Activated T-cell treated with anti-CD3 and anti-CD28 coated beads, Interleukin-2, amount 50 U/mL, for 4 hours (primary cell): ENCODE data around the gene OBI1. TPM values are rescaled to one million over a fixed set of nuclear protein-coding genes. Genes with fewer than 3 reads are reported as not detected.
A peak's percentile ranks its signal among the peaks of the same experiment; 100 is the strongest.

Experiments used
- ATAC-seq, 2 donors: fragments of 200-7000 bp; cut with Tn5 transposase; one replicate each; pipeline ENCODE4 v1.10.0; 2021
- DNase-seq: peaks from one replicate; pipeline ENCODE4 v3.0.0-alpha.2; 2020
- H3K27me3 Mint-ChIP-seq: one replicate; pipeline ENCODE4 v1.8.0; 2021; ENCODE audit warnings: low read depth, mixed read lengths
- H3K36me3 Mint-ChIP-seq: one replicate; pipeline ENCODE4 v1.8.0; 2022; ENCODE audit warnings: mixed read lengths; ENCODE audit not compliant: insufficient read depth
- H3K4me1 Mint-ChIP-seq: one replicate; pipeline ENCODE4 v1.8.0; 2021; ENCODE audit warnings: low read depth, mixed read lengths
- H3K4me3 Mint-ChIP-seq: one replicate; pipeline ENCODE4 v1.8.0; 2021; ENCODE audit warnings: mild to moderate bottlenecking, moderate library complexity, mixed read lengths
- H3K9me3 Mint-ChIP-seq: one replicate; pipeline ENCODE4 v1.8.0; 2021; ENCODE audit warnings: mixed read lengths
- total RNA-seq, 3 donors: library from RNA; stranded (reverse); gene quantifications; one replicate each; pipeline ENCODE4 v1.2.1, GENCODE V29; 2021

Gene OBI1, protein sequence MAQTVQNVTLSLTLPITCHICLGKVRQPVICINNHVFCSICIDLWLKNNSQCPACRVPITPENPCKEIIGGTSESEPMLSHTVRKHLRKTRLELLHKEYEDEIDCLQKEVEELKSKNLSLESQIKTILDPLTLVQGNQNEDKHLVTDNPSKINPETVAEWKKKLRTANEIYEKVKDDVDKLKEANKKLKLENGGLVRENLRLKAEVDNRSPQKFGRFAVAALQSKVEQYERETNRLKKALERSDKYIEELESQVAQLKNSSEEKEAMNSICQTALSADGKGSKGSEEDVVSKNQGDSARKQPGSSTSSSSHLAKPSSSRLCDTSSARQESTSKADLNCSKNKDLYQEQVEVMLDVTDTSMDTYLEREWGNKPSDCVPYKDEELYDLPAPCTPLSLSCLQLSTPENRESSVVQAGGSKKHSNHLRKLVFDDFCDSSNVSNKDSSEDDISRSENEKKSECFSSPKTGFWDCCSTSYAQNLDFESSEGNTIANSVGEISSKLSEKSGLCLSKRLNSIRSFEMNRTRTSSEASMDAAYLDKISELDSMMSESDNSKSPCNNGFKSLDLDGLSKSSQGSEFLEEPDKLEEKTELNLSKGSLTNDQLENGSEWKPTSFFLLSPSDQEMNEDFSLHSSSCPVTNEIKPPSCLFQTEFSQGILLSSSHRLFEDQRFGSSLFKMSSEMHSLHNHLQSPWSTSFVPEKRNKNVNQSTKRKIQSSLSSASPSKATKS
- 10 to 100 TPM; 15.3 to 17.1 (median 15.6) TPM for total RNA-seq

GRCh38 chr13:78658630-78659449, at the start of gene OBI1:
Gene OBI1 (minus strand): TSS chr13:78659155. CDS start chr13:78659120, 35 bp downstream.
- peak; percentile 85 for DNase-seq
- Mint-ChIP-seq H3K9me3 (no peaks in the 10 kb centered on the region), H3K4me3 (peak within 1 kb of the TSS; percentile 95), H3K36me3 (peaks cover 11% of the 10 kb centered on the region), H3K4me1 (peaks cover 33% of the 10 kb centered on the region), H3K27me3 (no peaks in the 10 kb centered on the region)
- ATAC-seq = peak; percentile 93

DNA sequence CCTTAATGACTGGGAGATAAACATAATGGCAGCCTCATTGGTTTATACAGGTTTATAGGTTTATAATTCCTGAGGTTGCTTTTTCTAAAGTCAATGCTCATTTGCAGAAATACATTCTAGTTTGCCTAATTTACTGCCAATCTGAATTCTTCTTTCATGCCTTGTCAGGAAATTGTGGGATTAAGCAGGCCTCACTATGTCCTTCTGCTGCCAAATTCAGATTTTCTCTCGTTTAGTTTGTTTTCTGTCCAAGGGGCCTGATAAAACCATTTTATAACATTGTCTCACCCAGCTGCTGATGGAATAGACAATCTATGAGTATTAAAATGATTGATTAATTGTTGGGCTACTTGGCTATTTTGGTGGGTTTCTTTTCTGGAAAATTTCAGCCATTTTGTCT, 42.4 kb upstream of the OBI1 start:
- H3K27me3 Mint-ChIP-seq = peaks cover 13% of the 10 kb centered on the region
- peaks cover 5% of the 10 kb centered on the region for H3K9me3 Mint-ChIP-seq
- no peaks in the 10 kb centered on the region for H3K4me1 Mint-ChIP-seq
- H3K36me3 Mint-ChIP-seq = no peaks in the 10 kb centered on the region
- no peak overlapping the region for H3K4me3 Mint-ChIP-seq
- DNase-seq = no peak
- no peak for ATAC-seq

DNA sequence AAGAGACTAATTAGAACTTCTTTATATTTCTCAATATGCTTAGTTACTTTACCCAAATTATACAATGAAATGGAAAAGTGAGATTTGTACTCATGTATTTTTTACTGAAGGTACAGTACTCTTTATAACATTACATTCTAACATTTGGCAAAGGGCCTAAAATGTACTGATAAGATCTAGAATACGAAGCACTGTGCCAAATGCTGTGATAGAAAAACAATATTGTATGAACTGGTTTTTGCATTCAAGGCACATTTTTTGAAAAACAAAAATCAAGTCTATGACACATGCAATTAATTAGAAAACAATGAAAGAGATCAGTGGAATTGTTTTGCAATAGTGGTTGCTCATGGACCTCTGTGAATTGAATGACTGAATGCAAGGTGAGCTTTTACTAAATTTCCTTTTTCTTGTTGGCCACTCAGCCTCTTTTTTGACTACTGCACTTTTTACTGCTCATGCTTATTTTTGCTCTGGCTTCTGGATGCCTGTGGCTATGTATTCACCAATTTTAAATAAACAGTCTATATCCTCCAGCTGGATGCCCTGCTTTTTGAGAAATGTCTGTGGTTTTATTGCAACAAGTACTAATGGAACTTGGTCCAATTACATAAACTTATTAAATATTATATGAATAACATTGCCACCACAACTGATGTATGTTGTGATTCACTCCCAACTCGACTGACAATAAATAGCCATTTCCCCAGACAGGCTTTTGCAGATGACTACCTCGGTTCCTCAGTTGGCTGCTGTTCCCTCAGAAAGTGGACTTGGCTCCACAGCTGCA, 41.4 kb upstream of the OBI1 start:
- no peaks in the 10 kb centered on the region for H3K36me3 Mint-ChIP-seq
- H3K4me1 Mint-ChIP-seq = no peaks in the 10 kb centered on the region
- DNase-seq (no peak), ATAC-seq (no peak)
- H3K27me3 Mint-ChIP-seq = peaks cover 15% of the 10 kb centered on the region
- peaks cover 5% of the 10 kb centered on the region for H3K9me3 Mint-ChIP-seq
- no peak overlapping the region for H3K4me3 Mint-ChIP-seq

DNA sequence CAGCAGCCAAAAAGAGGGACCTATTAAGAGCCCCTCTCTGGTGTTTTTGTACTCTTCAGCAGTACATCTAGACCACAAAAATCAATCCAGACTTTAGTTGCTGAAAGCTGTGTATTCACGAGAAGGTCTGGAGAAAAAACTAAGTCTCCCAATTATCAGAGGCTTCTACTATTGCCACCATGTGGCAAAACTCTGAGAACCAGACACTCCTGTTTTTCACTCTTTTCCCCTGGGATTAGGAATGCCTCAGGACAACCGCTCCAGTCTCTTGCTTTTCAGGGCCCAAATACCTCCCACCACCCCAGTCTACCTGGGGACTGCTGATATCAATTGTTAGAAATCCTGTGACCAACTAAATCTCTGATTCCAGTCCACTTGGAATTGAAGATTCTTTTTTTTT, 30.1 kb upstream of the OBI1 start:
- ATAC-seq = no peak
- H3K4me3 Mint-ChIP-seq = no peak overlapping the region
- no peak for DNase-seq
- no peaks in the 10 kb centered on the region for H3K36me3 Mint-ChIP-seq
- no peaks in the 10 kb centered on the region for H3K9me3 Mint-ChIP-seq
- peaks cover 8% of the 10 kb centered on the region for H3K27me3 Mint-ChIP-seq
- no peaks in the 10 kb centered on the region for H3K4me1 Mint-ChIP-seq

DNA sequence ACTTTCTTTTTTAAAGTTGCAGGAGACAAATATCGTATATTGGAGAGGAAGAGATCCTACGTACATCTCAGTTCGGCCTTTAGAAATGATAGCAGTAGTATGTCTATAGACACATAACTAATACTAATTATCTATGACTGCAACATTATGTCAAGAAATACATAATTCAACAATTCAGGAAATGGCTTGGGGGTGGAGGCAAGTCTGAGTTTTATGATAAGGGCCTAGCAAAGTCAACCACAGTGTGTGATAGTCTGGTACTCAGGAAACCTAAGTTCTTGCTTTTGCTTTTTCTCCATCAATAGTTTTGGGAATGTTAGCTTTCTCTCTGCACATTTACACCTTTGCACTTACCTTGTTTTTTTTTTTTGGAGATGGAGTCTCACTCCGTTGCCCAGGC, 27.5 kb upstream of the OBI1 start:
- ATAC-seq (no peak), DNase-seq (no peak)
- H3K4me3 Mint-ChIP-seq = no peak overlapping the region

DNA sequence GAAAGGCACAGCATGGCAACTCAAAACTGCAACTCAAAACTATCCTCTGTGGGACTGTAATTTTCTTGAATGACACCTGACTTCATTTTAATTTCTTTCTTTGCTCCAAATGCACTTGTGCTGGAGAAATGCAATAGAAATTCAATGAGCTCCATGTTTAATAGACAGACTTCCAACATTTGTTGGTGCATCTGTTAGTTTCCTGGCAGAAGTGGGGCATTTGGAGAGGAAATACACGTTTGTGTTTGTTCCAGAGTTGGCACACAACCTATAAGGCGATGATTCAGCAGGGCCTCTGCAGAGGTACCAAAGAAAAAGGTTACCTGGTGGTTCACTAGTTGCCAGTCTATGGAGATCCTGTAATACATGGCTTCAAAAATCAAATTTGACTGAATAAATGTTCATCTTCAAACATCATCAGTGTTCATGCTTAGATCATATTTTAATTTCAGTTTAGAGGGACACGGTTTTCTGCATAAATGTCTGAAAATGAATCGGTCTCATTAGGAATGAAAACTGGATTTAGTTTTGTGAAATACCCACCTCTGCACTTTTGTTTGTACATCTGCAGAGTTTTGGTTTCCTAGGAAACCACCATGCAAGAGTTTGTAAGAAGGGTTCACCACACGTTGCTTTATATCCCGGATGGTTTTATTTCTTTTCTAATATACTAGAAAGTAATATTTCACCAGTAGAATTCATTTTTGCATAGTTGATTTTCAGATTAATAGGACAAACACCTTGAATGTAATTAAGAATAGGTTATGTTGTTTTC, 21.8 kb upstream of the OBI1 start:
- Mint-ChIP-seq H3K4me1 (no peaks in the 10 kb centered on the region), H3K9me3 (no peaks in the 10 kb centered on the region), H3K27me3 (peaks cover 18% of the 10 kb centered on the region), H3K4me3 (no peak overlapping the region), H3K36me3 (no peaks in the 10 kb centered on the region)
- no peak for ATAC-seq
- DNase-seq = no peak

More for the DNA sequence above, 27.5 kb upstream of the OBI1 start:
- Mint-ChIP-seq H3K4me1 (no peaks in the 10 kb centered on the region), H3K27me3 (peaks cover 21% of the 10 kb centered on the region), H3K36me3 (no peaks in the 10 kb centered on the region), H3K9me3 (no peaks in the 10 kb centered on the region)

DNA sequence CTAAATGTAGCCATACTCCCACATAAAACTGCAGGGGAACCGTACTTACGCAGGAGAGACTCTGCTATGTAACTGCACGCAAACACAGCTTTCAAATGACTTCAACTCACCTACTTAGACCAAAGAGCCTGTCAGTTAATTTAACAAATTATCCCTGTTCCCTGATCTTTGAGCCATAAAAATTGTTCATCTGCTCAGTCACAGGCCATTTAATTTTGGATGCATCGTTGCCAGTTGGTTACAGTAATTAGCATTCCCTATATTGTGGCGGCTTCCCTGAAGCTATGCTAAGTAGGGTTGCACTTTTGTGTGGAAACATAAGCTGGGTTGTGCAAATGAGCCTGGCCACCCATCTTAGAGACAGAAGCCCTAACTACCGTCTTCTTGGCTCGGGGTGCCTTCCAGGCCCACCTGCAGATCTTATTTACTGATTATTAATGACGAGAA, 21.2 kb upstream of the OBI1 start:
- DNase-seq = no peak
- H3K27me3 Mint-ChIP-seq = peaks cover 18% of the 10 kb centered on the region
- no peak for ATAC-seq
- H3K36me3 Mint-ChIP-seq = no peaks in the 10 kb centered on the region
- no peaks in the 10 kb centered on the region for H3K9me3 Mint-ChIP-seq
- H3K4me3 Mint-ChIP-seq = no peak overlapping the region
- no peaks in the 10 kb centered on the region for H3K4me1 Mint-ChIP-seq

DNA sequence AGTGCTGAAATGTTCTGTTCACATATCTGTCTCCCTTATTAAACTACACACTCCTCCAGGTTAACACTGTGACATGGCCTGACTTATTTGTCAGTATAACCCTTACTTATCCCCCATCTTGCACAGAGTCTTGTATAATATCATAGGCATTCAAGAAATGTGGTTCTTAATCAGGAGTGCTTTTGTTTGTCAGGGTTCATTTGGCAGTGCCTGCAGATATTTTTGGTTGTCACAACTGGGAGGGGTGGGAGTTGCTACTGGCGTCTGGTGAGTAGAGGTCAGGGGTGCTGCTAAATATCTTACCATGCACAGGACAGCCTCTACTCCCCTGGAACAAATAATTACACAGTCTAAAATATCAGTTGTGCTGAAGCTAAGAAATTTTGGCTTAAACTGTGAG, 20.4 kb upstream of the OBI1 start:
- H3K27me3 Mint-ChIP-seq = peaks cover 20% of the 10 kb centered on the region
- H3K36me3 Mint-ChIP-seq = no peaks in the 10 kb centered on the region
- H3K4me1 Mint-ChIP-seq = no peaks in the 10 kb centered on the region
- ATAC-seq (no peak), DNase-seq (no peak)
- no peaks in the 10 kb centered on the region for H3K9me3 Mint-ChIP-seq
- no peak overlapping the region for H3K4me3 Mint-ChIP-seq

GRCh38 chr13:78675112-78675511, 16.2 kb upstream of the OBI1 start:
- Mint-ChIP-seq H3K36me3 (no peaks in the 10 kb centered on the region), H3K27me3 (peaks cover 14% of the 10 kb centered on the region), H3K4me3 (no peak overlapping the region), H3K9me3 (no peaks in the 10 kb centered on the region), H3K4me1 (no peaks in the 10 kb centered on the region)
- DNase-seq = no peak
- ATAC-seq = no peak

DNA sequence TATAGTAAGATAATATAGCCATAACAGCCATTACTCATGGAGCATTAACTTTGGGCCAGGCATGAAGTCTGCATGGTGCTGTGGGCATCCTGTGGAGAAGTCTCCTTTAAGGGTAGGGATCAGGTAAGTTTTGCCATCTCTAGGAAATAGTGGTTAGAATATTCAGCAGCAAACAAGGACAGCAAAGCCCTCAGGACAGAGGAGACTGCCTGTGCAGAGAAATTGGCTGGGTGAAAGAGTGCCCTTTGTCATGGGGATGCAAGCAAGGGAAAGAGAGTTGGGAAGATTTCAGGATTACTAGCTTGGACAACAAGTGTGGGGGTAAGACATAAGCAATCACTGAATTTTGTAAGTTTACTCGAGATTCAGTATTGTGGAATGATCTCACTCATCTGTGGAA, 15.7 kb upstream of the OBI1 start:
- ATAC-seq = no peak
- Mint-ChIP-seq H3K4me3 (no peak overlapping the region), H3K9me3 (no peaks in the 10 kb centered on the region), H3K4me1 (no peaks in the 10 kb centered on the region), H3K36me3 (no peaks in the 10 kb centered on the region), H3K27me3 (peaks cover 14% of the 10 kb centered on the region)
- DNase-seq = no peak

GRCh38 chr13:78662467-78662866, 3.5 kb upstream of the OBI1 start:
- DNase-seq = no peak

DNA sequence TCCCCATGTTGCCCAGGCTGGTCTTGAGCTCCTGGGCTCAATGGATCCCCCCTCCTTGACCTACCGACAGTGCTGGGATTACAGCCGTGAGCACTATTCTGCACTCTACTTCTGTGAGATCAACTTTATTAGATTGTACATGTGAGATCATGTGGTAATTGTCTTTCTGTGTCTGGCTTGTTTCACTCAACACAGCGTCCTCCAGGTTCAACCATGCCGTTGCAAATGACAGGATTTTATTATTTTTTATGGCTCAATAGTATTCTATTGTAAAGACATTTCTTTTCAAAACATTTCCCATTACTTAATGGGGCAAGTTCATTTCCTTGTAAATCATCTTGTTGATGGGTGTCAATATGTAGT, 1.5 kb upstream of the OBI1 start:
- Mint-ChIP-seq H3K27me3 (peaks cover 3% of the 10 kb centered on the region), H3K9me3 (no peaks in the 10 kb centered on the region)

More at GRCh38 chr13:78662467-78662866, 3.5 kb upstream of the OBI1 start:
- H3K36me3 Mint-ChIP-seq = peaks cover 2% of the 10 kb centered on the region
- H3K9me3 Mint-ChIP-seq = no peaks in the 10 kb centered on the region
- no peak for ATAC-seq
- no peak overlapping the region for H3K4me3 Mint-ChIP-seq
- H3K27me3 Mint-ChIP-seq = peaks cover 3% of the 10 kb centered on the region
- H3K4me1 Mint-ChIP-seq = peaks cover 18% of the 10 kb centered on the region

More for the DNA sequence above, 1.5 kb upstream of the OBI1 start:
- H3K36me3 Mint-ChIP-seq = peaks cover 8% of the 10 kb centered on the region
- ATAC-seq (no peak), DNase-seq (no peak)
- H3K4me1 Mint-ChIP-seq = peaks cover 25% of the 10 kb centered on the region
- peak overlapping the region; percentile 29 for H3K4me3 Mint-ChIP-seq
